NCI-H460 (cell line): ENCODE data around the gene GLUD1. TPM values are rescaled to one million over a fixed set of nuclear protein-coding genes. Genes with fewer than 3 reads are reported as not detected.
"Not testable (repeated sequence)": the region's sequence is repeated elsewhere in the genome, so short reads cannot be mapped to it uniquely, and the experiment has no call there.

Experiments used
- DNase-seq: peaks from one replicate; pipeline ENCODE4 v3.0.0-alpha.2; 2016; ENCODE audit warnings: low read depth; ENCODE audit errors: extremely low read depth
- total RNA-seq: library from RNA; depleted of rRNA; stranded (reverse); fragments of >200 nt; shearing (Covaris generic); gene quantifications from 2 replicates; pipeline ENCODE4 v1.2.3, GENCODE V29; 2014

The GLUD1 gene
- total RNA-seq, 1 experiment from 2014 or later = 95.5 TPM

DNA sequence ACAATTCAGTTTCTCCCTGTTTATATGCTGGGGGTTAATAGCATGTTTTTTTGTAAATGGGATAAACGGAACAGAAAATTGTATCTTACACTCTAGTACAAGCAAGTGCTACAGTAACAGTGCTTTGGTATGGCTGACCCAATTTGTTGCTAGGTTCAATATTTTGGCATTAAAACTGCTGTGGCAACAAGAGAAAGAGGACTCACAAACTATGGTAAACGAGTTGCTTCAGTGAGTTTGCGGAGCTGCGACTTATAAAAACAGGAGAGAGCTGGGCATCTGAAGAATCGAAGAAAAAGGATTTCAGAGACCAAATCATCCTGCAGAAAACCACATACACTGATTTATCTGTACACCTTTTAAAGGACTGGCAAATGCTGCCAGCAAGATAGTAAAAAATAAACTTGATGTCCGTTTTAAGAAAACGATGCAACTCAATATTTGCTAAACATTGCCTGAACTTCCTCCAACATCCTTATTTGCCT, 2.2 kb downstream of the GLUD1 start:
- DNase-seq = no peak

DNA sequence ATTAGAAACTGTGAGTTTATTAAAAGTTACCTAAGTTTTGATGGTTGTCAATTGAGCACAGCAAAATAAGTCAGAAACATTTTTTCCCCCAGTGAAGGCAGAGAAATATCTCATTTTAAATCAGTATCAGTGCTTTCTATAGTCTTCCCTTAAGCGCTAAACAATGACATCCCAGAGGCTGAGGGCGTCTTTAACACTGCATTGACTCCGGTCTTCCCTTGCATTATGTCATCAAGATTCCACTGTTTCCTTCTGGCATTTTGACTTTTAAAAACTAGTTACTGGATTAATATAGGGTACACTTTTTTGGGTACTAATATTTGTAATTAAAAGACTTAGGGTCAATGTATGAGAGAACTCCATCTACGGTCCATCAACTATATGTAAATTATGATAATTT, 3.9 kb downstream of the GLUD1 start:
- no peak for DNase-seq

DNA sequence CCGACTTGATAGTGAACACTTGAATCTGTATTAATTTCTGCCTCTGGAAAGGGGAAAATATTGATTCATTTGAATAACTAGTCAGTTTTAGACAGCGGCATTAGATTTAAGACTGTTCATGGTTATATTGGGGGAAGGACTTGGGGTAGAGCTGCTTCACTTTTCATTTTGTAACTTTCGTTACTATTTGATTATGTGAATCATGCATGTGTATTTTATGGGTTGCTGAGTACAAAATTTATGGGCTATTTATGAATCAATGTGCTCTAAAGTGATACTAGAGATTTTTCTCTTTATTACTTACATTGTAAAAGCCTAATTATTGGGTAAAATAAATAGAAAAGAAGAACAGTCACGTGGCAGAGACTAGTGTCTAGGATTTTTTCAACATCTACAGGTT, 4.9 kb downstream of the GLUD1 start:
- DNase-seq = no peak

DNA sequence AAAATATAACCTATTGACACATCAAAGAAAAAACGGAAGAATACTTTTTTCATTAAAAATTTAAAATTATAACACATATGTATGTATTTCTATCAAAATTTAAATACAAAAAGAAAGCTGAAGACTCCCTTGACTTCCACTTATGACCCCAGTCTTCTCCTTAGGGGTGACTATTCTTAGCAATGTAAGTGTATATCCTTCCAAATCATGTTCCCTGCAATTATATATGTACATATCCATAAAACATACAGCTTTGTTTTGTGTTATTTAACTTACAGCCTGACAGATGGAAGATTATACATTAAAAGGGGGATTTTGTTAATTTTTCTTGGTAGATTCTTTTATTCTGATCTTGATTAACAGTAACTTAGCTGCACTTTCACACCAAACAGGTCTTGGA, 9.1 kb downstream of the GLUD1 start:
- no peak for DNase-seq

DNA sequence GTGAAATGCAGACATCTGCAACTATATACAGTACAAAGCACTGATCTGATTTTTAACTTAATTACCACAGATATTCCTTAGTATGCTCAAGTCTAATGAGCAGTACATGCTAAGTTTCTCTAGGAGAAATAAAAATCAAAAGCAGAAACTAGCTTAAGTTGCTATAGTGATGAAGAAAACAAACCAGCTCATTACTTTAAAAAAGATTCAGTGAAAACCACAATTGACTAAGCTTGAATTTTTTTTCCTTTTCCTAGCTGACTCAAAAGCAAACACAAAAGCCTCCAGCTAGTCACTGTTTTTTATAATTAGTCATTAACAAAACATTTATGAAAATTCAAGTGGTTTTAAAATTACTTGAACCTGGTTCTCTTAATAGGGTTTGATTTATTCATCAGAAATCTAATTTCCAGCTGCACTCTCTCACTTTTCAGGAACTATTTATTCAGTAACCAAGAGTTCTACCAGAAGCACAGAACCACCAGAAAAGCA, 10.3 kb downstream of the GLUD1 start:
- DNase-seq = not testable (repeated sequence)

DNA sequence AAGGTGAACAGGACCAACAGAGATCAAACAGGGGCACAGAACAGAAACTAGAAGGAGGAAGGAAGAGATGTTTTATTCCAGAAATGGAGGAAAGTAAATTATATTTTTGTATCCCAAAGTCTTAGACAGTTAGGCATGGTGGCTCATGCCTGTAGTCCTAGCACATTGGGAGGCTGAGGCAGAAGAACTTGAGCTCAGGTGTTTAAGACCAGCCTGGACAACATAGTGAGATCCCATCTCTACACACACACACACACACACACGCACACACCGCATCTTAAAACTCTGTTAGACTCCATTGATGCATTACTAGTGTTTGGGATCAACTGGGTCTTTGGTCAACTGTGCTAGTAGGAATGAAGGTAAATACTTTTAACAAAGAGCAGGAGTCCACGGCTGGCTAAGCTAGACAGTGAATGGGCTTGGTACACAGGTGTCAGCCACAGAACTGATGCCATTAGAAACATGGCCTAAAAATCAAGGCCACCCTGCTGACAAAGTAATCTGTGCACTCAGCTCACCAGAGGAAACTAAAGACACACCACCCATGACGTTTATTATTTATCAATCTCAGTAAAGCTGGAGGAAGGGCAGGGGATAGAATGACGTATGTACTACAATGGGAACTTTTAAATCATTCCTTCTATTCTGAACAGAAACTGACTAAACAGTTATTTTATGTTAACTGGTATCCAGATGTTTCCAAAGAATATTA, 10.9 kb downstream of the GLUD1 start:
- DNase-seq = not testable (repeated sequence)

DNA sequence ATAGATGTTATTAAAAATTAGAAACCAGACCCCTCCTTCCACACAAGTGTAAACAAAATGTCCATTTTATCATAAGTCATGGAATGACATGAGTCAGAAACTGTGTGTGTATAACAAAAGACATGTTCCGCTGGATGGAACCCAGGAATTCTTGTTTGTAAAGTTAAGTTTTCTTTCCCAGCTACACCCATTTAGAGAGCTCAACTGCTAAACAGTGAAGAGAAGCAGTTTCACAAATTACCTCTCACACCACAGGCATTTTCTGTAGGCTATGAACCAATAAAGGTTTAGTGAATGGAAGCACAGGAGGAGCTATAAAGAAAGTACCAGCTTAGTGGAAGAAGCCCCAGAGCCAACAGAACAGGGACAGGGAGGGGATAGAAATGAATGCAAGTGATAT, 12.4 kb downstream of the GLUD1 start:
- DNase-seq = not testable (repeated sequence)

DNA sequence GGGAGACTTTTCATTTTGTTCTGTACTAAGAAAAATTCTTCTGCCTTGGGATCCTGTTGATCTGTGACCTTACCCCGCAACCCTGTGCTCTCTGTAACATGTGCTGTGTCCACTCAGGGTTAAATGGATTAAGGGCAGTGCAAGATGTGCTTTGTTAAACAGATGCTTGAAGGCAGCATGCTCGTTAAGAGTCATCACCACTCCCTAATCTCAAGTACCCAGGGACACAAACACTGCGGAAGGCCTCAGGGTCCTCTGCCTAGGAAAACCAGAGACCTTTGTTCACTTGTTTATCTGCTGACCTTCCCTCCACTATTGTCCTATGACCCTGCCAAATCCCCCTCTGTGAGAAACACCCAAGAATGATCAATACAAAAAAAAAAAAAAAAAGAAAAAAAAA, 13.1 kb downstream of the GLUD1 start:
- not testable (repeated sequence) for DNase-seq

DNA sequence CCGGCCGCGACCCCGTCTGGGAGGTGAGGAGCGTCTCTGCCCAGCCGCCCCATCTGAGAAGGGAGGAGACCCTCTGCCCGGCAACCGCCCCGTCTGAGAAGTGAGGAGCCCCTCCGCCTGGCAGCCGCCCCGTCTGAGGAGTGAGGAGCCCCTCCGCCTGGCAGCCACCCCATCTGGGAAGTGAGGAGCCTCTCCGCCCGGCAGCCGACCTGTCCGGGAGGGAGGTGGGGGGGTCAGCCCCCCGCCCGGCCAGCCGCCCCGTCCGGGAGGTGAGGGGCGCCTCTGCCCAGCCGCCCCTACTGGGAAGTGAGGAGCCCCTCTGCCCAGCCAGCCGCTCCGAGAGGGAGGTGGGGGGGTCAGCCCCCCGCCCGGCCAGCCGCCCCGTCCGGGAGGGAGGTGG, 14.0 kb downstream of the GLUD1 start:
- not testable (repeated sequence) for DNase-seq

DNA sequence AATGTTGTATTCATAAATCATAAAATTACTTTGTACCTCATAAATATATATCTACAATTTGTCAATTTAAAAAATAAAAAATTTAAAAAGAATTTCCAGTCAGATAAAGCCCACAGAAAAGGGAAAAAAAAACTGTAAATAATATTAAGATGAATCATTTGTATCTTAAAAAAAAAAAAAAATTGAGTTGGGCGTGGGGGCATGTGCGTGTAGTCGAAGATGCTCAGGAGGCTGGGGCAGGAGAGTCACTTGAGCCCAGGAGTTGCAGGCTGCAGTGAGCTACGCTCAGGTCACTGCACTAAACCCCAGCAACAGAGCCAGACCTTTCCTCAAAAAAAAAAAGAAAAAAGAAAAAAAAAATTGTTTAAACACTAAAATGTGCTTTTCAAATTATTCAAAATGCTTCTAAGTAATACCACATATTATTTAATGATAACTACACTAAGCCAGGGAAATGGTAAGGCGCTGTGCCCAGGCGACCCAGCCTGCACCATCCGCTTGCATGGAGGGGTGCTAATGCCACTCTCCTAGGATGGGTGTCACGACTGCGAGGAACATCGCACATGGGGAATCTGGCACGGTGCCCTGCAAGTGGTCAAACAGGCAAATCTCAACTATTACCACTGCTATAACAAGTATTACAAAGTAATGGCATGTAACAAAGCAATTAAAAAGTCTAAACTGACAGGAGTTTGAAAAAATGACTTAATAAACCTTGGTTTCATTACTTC, 15.4 kb downstream of the GLUD1 start:
- DNase-seq = no peak

DNA sequence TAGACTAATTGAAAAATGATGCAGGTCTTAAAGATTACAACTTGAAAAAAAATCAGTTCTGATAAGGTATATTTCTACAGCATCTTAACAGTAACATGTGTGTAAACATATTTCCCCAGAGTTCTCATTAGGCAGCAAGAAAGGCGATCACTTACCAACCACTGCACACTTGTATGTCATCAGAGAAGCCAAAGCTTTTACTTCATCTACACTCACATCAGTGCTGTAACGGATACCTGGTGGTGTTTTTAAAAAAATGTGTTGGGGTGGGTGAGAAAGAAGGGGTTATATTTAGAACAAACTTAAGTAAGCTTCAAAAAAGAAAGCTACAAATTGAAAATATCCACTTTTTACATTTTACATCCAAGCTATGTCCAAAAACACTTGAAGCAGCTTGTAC, 18.2 kb downstream of the GLUD1 start:
- not testable (repeated sequence) for DNase-seq

DNA sequence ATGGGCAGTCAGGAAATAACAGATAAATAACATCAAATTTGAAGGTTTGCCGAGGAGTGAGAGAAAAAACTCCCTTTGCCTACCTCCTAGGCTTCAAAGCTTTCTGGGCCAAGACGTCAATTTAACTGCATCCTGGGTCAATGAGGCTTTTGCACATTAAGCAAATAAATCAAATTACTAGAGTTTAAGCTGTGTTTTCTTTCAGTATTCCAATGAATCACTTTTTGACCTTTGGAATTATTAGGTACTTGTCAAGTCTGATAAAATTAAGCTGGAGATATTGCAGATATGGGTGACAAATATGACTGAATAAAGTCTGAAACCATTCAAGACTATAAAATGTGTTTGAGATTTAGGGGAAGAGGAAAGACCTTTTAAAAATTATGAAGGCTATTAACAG, 22.2 kb downstream of the GLUD1 start:
- no peak for DNase-seq

DNA sequence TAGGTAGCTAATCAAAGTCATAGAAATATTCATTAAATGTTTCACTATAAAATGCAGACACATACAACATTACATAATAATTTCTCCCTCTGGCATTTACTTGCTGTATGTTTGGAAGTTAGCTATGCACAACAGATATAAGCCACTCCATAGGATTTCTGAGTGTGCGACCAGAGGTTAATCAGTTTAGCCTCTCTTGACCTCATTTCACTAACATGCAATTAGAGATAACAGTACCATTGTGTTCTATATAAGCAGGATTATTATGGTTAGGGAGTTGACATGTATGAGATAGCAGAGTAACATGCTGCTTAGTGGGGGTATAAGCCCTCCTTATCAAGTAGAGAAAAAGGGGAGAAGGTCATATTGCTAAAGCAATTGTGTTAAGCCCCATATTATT, 26.4 kb downstream of the GLUD1 start:
- DNase-seq = no peak

DNA sequence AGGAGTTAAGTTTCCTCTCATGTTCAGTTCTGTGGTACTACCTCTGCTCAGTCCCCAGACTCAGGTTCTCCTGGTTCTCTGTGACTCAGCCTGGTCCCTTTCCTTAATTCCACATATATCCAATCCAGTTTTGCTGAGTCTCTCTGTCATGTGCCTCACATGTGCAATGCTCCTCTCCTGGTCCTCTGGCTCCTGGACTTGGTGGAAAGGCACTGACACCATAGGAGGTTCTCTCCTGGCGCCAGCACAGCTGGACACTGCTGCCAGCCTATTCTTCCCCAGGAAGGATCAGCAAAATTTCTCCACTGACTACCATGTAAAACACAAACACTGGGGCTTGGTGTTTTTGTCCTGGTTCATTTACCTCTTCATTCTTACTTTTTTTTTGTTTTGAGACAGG, 27.8 kb downstream of the GLUD1 start:
- DNase-seq = no peak

DNA sequence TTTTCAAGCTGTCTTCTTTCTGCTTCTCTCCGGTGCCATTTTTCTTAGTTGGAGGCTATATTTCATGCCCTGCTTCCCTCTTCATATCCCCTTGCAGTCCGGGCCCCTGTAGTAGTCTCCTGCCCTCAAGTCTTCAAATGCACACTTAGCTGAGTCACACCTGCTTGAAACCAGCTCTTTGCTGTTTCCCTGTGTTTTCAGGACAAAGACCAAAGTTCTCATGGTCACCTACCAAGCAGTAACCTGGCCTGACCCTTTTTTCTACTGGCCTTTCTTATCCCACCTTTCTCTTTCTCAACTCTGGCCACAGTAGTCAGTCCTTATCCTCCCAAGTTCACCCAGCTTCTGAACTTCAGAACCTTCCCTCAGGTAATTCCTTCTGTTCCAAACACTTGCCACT, 28.5 kb downstream of the GLUD1 start:
- no peak for DNase-seq

DNA sequence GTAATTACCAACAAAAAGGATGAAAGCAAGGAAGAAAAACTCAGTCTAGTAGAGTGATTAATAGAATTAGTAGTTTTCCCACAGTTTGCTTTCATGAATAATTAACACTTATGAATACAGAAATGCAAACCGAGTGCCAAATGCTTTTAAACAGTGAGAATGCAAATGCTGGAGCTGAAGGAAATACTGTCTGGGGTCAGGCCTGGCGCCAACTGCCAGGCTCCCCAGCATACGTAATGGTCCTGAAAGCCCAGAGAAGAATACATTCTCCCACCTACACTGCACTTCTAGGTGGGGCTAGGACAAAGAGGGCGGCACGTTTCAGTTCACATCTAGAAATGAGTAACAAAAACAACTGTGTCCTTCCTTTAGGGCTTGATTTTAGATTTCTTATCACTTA, 30.0 kb downstream of the GLUD1 start:
- no peak for DNase-seq

DNA sequence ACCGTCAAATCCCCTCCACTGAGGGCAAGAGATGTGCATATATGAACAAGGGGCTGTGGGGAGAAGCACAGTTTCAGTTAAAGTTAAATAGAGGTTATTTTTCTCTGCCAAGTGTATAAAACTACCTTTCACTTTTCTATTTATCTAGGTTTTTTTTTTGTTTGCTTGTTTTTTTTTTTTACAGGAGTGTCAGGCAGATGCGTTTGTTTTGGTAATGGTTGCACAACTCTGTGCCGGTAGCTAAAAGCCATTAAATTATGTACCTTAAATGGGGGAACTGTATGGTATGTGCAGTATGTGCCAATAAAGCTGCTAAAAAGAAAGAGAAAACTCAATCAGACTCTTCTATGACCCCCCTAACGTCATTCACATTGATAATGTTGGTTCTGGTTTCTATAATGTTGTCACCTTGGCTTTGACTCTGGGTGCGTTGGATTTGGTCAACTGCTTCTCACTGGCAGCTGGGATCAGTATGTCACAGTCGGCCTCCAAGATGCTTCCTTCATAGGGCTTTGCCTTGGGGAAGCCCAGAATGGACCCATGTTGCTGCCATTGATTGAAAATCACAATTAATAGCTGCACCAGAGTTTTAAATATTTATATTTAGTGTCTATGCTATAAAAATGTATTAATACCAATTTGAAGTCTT, 34.2 kb downstream of the GLUD1 start:
- no peak for DNase-seq

DNA sequence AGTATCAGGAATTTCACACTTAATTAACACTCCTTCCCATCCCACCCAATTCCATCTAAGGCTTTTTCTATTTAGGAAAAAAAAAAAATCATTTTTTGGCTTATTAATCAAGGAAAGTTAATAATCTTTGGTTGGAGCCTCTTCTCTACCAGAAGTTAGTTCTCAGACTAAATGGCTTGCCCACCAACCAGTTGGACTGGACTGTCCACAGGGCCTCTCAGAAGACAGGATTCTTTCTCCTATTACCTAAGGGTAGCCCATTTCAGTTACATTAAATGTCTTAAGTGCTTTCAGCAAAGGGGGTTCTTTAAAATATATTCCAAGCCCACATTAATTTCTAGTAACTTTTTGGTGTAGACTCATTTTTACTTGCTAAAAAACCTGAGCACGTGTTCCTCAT, 35.2 kb downstream of the GLUD1 start:
- no peak for DNase-seq

DNA sequence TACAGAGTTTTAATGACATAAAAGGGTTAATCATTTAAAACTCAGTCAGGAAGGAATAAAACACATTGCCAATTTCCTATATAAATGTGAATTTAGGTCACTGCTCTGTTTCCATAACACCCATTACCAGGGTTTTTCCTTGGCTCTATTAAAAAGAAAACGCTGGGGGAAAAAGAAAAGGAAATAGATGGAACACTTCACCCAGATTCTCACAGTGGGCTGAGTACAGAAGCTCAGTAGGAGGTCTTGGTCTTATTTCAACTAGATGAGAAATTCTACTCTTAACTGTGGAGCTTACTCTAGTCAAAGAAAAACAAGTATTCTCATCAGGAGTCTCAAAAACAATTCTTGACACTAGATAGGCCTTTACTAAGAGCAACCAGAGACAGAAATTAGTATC, 36.5 kb downstream of the GLUD1 start:
- DNase-seq = no peak

DNA sequence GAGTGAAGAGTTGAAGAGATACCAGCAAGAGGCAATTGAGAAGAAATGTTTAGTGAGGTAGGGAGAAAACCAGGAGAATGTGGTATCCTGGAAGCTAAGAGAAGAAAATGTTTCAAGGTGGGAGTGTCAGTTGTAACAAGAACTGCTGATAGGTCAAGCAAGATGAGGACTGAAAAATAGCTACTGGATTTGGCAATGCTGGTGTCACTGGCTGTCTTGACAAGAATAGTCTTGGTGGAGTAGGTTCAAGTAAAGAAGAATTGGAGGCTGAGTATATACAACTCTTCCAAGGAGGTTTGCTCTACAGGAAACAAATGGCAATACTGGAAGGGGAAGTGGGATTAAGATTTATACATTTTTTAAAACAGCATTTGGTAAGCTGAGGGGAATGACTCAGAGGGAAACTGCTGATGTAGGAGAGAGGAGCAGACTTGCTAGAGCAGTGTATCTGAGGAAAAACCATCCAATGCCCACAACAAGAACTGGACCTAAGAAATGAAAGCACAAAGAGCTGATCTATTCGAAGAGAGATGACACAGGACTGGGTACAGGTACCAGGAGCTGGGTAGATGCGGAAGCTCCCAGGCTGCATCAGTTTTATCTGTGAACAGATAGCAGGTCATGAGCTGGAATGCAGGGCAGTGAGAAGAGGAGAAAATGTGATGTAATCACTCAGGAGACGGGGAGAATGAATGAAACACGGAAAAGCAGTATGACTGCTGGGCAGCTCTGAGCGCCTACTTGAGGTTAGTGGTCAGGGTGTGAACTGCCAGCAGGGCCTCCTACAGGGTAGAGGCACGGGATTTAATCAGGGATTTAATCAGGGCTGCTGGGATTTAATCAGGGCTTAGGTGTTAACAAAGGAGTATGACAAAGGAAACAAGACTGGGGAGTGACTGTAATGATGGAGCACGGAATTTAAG, 40.0 kb downstream of the GLUD1 start:
- DNase-seq = no peak
